ENCODE data around the gene C6orf120. TPM values are rescaled to one million over a fixed set of nuclear protein-coding genes. Genes with fewer than 3 reads are reported as not detected.
A peak's percentile ranks its signal among the peaks of the same experiment; 100 is the strongest.
"Not testable (repeated sequence)": the region's sequence is repeated elsewhere in the genome, so short reads cannot be mapped to it uniquely, and the experiment has no call there.

C6orf120 gene
- total and polyA plus RNA-seq, 2 of the 13 experiments (the other 11 are each of a cell fraction or from before 2014, with no cell fraction given): 21.7 to 29.9 TPM

- Histone ChIP-seq H3K79me2 (ENCODE audit: insufficient read depth, low read length) (peaks cover 36% of the 10 kb centered on the region), H3K4me1 (ENCODE audit: insufficient read depth, low read length) (peaks cover 16% of the 10 kb centered on the region)
- H2AFZ ChIP-seq (ENCODE audit: low read length); H4K20me1 ChIP-seq (ENCODE audit: insufficient read depth, low read length); H3K4me3 ChIP-seq (replicated peaks in 1 of 3; ENCODE audit: insufficient read depth in 1 of 3, low read depth in 2 of 3, low read length in 3 of 3); H3K27ac ChIP-seq (ENCODE audit: extremely low read length, insufficient read depth, low read length); H3K9ac ChIP-seq (ENCODE audit: insufficient read depth, low read depth, low read length); BruUV-seq (replicated peaks); H3K27me3 ChIP-seq (ENCODE audit: control insufficient read depth in 1 of 2, insufficient read depth in 2 of 2, low read length in 2 of 2); H3K4me2 ChIP-seq (ENCODE audit: low read depth, low read length); H3K9me3 ChIP-seq (ENCODE audit: low read length); ATAC-seq; H3K36me3 ChIP-seq (replicated peaks in 1 of 2; ENCODE audit: control insufficient read depth in 1 of 2, insufficient read depth in 2 of 2, low read length in 2 of 2); TF ChIP-seq SOX6 (IDR thresholded peaks at IDR 0.05): not testable (repeated sequence)
- 78% methylated on average over 9 of the region's 10 CpGs for WGBS (ENCODE audit: low lambda C conversion rate)
- FAIRE-seq (peak; percentile 43), DNase-seq (ENCODE audit: low spot score) (peak; percentile 26)
- in situ Hi-C loops (cut with HindIII; ENCODE audit: extremely low pct_ligation_motif_present, low pct_unique_long_range_greater_than_20kb): loop anchor here (25.0 kb wide), 1 partner anchor 735 kb away; no protein-coding TSS in a partner anchor
- intact Hi-C loops (cut with micrococcal nuclease; ENCODE audit: unreplicated experiment): loop anchor here (2.0 kb wide), 1 partner anchor 94 kb away; no protein-coding TSS in a partner anchor
- ChIA-PET POLR2A (interaction anchor here (0.9 to 2.2 kb wide), 2 partner anchors 55 to 93 kb away, joined by 4 to 6 read pairs; partner anchors contain the start of genes DYNLT2 and ERMARD), CTCF (ENCODE audit: low intra/inter-chr PET ratio, low total read pairs) (interaction anchor here (0.7 kb wide), 1 partner anchor 833 kb away, joined by 3 read pairs; no protein-coding TSS in a partner anchor)
- TF ChIP-seq HDAC2 (CRISPR knock-in tag; IDR thresholded peaks at IDR 0.05) (peak; percentile 33; the same call in 1 of the 2 replicates), SOX6 (CRISPR knock-in tag; IDR thresholded peaks at IDR 0.05) (0 out of 2 replicates have a peak, but pooled peaks have one; percentile 11), ZBTB38 (CRISPR knock-in tag; IDR thresholded peaks at IDR 0.05) (peak; percentile 41; the same call in 1 of the 2 replicates), CTCF (CRISPR knock-in tag; IDR thresholded peaks at IDR 0.05) (peak; percentile 77), IKZF5 (CRISPR knock-in tag; IDR thresholded peaks at IDR 0.05) (0 out of 2 replicates have a peak, but pooled peaks have one; percentile 37), TBX2 (CRISPR knock-in tag; IDR thresholded peaks at IDR 0.05; ENCODE audit: borderline replicate concordance) (0 out of 2 replicates have a peak, but pooled peaks have one; percentile 25), ZNF574 (CRISPR knock-in tag; IDR thresholded peaks at IDR 0.05) (peak; percentile 27; the same call in 1 of the 2 replicates), THAP11 (CRISPR knock-in tag; IDR thresholded peaks at IDR 0.05) (0 out of 2 replicates have a peak, but pooled peaks have one; percentile 21), POGZ (CRISPR knock-in tag; IDR thresholded peaks at IDR 0.05) (peak; percentile 64), SMC3 (IDR thresholded peaks at IDR 0.05; ENCODE audit: low read length) (peak; percentile 69), HMGXB4 (CRISPR knock-in tag; IDR thresholded peaks at IDR 0.05; ENCODE audit: borderline replicate concordance in 1 of 2, low read depth in 1 of 2) (peak in 1 of 2 experiments; percentile 42; a peak in 1 of 4 replicates), ZMYM4 (CRISPR knock-in tag; IDR thresholded peaks at IDR 0.05) (peak; percentile 43), ERF (CRISPR knock-in tag; IDR thresholded peaks at IDR 0.05) (0 out of 2 replicates have a peak, but pooled peaks have one; percentile 37)
Measured at GRCh38 chr6:169697115-169697514, 4.8 kb upstream of the C6orf120 start.
